Testis (tissue), 2 donors: ENCODE data around the gene DCXR.

Experiments
- POLR2A ChIP-seq: fragments of 450-650 bp; IDR thresholded peaks from one replicate; pipeline ENCODE4 v1.6.1; 2017; ENCODE audit warnings: antibody characterized with exemption, mild to moderate bottlenecking, moderate library complexity
- TF ChIP-seq, protein P1 (sequence below), 3 experiments: fragments of 450-650 bp in 2 of 3; fragments of 200-600 bp in 1 of 3; sonication (generic) in 1 of 3; IDR thresholded peaks; one replicate each; pipeline ENCODE4 v1.5.1; 2016 to 2019; ENCODE audit warnings: antibody characterized with exemption in 3 of 3, mild to moderate bottlenecking in 2 of 3, moderate library complexity in 1 of 3

DNA sequence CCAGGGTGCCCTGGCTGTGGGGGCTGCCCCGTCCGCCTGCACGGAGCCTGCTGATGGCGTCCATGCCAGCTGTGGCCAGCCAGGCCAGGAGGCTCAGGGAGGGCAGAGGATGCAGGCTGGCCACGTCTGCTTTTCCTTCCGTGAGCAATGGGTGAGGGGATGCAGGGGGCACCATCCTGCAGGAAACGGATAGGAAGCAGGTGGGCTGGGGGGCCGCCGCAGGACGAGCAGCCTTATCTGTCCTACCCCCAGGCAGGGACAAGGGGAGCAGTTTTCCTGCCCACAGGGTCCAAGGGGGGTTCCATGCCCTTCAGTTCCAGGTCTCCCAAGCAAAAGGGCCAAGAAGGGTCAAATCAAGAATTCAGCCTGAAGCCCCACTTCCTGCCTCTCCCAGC lies 21.4 kb upstream of the DCXR start:
- TF ChIP-seq, protein P1, sequence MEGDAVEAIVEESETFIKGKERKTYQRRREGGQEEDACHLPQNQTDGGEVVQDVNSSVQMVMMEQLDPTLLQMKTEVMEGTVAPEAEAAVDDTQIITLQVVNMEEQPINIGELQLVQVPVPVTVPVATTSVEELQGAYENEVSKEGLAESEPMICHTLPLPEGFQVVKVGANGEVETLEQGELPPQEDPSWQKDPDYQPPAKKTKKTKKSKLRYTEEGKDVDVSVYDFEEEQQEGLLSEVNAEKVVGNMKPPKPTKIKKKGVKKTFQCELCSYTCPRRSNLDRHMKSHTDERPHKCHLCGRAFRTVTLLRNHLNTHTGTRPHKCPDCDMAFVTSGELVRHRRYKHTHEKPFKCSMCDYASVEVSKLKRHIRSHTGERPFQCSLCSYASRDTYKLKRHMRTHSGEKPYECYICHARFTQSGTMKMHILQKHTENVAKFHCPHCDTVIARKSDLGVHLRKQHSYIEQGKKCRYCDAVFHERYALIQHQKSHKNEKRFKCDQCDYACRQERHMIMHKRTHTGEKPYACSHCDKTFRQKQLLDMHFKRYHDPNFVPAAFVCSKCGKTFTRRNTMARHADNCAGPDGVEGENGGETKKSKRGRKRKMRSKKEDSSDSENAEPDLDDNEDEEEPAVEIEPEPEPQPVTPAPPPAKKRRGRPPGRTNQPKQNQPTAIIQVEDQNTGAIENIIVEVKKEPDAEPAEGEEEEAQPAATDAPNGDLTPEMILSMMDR (IDR thresholded peaks at IDR 0.05) = no peak
- no peak for TF ChIP-seq POLR2A
